ENCODE results near the gene WASF2.
"Not testable (repeated sequence)": the region's sequence is repeated elsewhere in the genome, so short reads cannot be mapped to it uniquely, and the experiment has no call there.

The WASF2 gene

DNA sequence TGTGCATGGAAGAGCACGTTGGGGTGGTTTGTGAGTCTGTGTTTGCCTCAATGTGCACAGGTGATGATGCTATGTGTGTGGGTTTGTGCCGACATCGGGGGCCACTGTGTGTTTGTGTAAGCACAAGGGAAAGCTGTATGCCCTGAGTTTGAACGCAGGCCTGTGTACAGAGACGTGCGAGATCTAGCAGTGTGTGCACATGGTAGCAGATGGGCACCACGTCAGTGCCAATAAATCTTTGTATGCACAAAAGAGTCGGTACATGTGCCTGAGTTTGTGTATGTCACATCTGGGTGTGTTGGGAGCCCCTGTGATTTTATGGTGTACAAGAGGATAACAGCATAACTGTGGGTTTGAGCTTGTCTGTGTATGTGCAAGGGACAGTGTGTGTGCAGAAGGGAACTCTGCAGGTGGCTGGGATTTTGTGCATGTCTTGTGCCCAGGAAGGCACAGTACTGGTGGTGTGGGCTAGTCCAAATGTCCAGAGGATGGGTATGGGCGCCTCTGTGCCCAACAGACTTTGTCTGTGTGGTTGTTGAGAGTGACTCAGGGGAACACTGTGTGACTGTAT lies 32.0 kb upstream of the WASF2 start:
- no peak for DNase-seq (ENCODE audit: low read depth in 2 of 2)

DNA sequence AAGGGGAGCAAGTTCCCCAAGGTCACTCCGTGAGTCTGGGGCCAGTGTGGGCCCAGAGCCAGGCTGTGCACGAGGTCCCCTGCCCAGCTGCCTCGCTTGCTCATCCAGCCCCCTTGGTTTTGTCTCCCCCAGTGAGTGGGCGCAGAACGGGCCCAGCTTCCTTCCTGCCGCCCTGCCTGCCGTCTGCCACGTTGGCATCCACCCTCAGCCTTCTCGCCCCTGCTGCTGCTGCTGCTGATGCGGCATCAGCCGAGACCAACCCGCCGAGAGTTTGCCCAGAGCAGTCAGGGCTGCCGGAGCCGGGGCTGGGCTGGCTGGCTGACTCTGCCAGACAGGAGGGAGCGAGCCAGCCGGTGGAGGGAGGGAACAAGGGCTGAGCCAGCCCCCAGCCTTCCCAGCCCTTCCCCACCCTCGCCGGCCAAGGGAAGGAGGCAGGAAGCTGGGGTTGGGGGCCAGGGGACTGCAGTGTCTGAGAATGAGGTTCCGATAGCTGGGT lies 31.4 kb upstream of the WASF2 start:
- peak; percentile 32 to 38 for DNase-seq (ENCODE audit: low read depth in 2 of 2)

DNA sequence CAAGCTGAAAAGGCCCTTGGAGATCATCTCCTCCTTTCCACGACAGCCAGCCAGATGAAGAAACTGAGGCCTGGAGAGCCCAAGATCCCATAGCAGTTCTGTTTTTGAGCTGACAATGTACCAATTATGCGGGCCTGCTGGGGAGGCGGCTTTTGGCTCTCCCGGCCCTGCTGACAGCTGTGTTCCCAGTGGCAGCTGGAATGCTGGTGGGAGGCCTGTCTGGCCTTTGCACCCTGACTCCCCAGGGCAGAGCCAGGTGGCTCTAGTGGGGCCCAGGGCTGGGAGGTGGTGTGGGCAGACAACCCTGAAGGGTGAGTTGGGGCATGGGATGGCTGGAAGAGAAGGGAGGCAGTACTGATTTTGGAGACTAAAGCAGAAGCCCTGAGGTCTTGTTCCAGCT lies 30.7 kb upstream of the WASF2 start:
- DNase-seq (ENCODE audit: low read depth in 2 of 2), result no peak

DNA sequence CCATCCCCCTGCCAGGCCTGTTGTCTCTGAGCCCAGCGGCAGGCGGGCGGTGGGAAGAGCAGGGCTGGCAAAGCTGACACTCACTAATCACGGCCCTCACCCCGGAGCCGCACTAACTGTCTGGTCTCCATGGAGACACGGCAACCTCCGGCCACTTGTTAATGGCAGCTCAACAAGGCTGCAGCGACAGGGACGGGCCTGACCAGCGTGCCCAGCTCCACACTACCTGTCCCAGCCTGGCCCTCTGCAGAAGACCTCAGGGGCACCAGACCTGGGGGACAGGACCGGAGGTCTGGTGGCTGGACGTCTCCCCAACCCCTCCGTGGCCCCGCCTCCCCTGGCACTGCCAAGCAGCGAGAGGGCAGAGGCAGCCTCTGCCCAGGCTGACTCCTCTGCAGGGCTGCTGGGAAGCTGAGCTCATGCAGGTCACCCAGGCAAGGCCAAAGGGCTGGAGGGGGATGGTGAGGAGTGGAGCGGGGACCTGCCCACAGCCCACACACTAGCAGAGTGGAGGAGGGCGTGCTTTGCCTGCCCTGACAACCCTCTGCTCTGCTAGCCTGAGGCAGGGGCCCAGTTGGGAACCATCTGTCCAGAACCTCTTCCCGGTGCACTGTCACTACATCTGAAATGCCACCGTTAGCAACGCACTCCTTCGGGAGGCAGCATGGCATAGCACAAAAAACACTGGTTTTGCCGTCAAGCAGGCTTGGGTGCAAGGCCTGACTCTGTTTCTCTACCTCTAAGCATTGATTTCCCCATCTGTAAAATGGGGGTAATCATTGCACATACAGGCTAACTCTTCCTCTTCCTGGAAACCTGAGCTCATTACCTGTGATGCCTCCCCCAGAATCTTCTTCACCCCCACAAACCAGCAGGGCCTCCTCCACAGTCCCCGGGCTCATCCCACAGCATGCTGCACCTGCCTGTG lies 29.6 kb upstream of the WASF2 start:
- DNase-seq (ENCODE audit: low read depth in 2 of 2), result no peak

DNA sequence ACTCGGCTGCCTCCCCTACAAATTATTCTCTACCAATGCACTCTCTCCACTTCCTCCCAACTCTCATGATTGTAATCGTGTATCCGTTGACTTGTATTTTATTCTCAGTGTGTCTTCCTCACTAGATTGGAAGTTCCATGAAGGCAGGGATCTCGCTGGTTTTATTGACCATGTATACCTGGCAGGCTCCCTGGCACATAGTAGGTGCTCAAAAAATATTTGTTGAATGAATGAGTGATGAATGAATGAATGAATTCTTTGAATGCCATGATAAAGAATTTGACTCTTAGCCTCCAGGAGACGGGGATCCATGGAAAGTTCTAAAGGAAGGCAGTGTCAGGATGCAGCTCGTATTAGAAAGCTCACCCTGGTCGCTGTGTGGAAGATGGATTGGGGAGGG lies 28.8 kb upstream of the WASF2 start:
- DNase-seq (ENCODE audit: low read depth in 2 of 2), result no peak

DNA sequence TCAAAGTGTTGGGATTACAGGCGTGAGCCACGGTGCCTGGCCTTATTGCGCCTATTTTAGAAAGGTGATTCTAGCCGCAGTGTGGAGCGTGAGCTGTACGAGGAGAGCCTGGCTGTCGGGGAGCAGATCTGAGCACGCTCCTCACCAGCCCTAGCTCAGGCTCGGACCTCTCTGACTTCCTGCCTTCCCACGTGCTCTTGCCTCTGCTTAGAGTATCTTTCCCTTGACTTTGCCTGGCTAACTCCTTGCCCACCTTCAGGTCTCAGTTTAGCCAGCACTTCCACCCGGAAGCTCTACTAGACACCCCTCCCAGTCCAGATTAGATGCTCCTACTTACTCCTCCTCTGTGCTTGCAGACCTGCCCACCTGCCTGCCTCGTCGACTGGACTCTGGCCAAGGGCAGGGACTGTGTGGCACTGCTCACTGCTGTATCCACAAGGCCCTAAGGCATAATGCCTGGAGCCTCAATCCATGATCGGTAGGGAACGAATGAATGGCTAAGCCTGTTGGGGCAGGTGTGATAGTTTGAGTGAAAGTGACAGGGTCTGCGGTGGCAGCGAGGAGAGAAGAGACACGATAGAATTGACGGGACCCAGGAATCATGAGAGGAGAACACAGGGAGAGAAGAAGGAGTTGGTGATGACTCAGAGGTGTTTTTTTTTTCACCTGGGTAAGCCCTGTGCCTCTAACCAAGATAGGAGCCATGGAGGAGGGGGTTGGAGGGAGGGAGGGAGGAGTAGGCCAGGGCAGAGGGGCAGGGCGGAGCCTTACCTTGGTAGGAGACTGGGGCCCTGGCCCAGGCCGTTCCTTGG lies 28.1 kb upstream of the WASF2 start:
- DNase-seq (ENCODE audit: low read depth in 2 of 2), result no peak

DNA sequence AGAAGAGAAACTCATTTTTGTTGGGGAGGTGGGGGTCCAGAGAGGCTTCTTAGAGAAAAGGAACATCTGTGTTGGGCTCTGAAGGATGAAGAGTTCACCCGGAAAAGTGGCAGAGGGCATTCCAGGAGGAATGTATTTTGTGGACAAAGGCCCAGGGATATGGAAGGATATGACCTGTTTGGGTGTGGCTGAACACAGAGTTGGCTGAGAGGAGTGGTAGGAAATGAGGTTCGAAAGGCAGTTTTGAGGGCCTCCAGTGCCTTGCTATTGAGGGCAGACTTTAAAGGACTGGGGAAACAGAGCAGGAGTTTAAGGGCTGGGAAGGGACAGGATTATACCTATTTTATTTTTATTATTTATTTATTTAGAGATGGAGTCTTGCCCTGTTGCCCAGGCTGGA lies 27.3 kb upstream of the WASF2 start:
- no peak for DNase-seq (ENCODE audit: low read depth in 2 of 2)

DNA sequence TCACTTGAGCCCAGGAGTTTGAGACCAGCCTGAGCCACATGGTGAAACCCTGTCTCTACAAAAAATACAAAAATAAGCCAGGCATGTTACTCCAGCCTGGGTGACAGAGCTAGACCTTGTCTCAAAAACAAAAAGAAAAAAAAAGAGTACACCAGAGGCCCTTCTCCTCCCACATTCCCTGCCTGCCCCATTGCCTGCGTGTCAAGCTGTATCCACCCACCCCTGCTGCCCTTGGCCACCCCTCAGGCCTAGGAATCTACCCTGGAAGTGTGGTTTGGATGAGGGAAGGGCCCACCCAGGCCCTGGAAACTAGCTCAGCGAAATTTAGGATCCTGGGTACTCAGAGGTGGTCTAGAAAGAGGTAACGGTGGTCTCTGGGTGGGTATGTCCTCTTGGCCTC lies 25.7 kb upstream of the WASF2 start:
- no peak for DNase-seq (ENCODE audit: low read depth in 2 of 2)

DNA sequence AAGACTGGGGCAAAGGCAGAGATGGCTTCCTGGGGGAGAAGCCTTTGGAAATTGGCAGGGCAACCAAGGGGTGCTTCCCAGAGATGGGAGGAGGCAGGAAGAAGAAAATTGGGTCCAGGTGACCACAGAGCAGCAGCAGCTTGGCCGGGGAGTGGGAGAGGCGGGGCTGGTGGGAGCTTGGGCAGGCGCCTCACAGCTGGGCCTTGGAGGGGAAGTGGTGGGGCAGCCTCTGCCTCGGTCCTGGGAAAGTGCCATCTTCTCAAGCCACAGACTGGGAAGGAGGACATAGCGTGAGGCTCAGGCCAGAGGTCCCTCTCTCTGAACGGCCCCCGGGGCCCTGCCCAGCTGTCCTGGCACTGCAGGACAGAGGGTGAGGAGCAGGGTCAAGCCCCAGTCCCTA lies 24.0 kb upstream of the WASF2 start:
- no peak for DNase-seq (ENCODE audit: low read depth in 2 of 2)

DNA sequence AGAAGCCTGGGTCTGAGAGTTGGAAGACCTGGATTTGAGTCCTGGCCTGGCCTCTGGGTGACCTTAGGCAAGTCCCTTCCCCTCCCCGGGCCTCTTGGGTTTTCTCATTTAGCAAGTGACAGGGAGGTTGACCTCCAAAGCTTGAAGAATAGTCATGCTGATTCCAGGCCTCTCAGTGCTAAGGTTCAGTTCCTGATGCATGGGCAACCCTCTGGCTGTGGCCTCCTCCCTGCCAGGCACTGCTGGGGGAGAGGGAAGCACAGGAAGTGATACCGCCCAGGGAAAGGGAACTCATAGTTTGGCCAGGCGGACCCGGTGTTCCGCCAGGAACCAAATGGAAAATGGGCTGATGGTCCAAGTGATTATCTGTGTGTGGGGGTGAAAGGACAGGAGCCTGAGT lies 23.6 kb upstream of the WASF2 start:
- no peak for DNase-seq (ENCODE audit: low read depth in 2 of 2)

DNA sequence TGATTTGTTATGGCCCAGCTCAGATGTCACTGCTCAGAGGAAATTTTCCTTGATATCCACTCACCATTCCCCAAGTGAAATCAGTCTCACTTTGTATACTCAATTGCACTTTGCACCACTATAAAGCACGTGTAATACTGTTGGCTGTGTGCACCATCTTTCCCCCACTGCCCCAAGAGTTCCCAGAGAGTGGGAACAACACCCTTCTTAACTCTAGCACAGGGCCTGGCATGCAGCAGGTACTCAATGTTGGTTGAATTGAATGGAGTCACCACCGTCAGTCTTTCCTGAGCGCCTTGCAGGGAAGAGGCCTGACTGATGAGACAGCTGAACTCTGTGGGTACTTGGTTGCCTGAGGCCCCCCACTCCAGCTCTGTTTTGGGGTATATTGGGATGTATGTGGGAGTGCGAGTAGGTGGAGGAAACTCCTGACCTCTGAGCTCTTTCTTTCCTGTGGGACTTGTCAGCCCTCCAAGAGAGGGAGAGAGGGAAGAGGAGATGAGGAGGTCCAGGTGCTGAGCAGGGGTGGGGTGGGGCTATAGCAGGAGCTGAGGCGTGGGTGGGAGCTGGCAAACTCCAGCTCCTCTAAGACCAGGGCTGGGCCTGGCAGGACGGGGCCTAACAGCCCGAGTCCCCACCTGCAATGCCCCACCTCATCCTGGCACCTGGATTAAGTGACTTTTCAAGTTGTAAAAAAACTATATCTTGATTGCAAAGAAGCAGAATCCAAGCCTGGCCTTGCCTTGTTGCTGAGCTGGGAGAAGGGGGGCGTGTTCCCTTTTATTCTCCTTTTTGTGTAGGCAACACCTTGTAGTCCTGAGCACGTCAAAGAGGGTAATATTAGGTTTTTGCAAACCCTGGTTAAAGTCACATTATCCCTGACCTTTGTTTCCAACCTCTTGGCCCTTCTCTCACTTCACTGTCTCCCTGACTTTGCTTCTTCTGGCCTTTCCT lies 19.4 kb upstream of the WASF2 start:
- no peak for DNase-seq (ENCODE audit: low read depth in 2 of 2)

DNA sequence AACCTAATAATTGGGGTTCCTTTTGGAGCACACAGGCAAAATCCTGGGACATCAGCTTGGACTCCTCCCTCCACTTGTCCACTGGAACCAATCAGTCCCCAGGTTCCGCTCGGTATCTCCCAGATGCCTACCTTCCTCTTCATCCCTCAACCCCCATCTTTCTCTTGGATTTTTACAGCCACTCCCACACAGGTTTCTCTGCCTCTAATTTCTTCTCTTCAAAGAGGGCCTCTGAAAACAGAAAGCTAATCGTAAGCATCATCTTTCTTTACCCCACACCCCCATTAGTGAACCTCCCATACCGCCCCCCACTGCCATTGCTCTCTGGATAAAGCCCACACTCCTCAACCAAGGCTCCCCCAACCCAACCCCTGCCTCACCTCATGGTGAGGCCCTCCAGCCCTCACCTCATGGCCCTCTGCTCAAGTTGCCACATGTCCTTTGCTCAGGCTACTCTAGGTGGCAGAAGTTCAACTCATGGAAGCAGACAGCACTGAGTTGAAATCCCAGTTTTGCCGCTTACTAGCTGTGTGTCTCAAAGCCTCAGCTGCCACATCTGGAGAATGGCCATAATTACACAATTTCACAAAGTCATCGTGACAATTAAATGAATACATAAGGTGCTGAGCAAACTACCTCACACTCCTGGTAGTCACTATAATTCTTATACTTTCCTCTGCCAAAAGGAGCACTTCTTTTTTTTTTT lies 18.1 kb upstream of the WASF2 start:
- DNase-seq (ENCODE audit: low read depth in 2 of 2), result no peak

DNA sequence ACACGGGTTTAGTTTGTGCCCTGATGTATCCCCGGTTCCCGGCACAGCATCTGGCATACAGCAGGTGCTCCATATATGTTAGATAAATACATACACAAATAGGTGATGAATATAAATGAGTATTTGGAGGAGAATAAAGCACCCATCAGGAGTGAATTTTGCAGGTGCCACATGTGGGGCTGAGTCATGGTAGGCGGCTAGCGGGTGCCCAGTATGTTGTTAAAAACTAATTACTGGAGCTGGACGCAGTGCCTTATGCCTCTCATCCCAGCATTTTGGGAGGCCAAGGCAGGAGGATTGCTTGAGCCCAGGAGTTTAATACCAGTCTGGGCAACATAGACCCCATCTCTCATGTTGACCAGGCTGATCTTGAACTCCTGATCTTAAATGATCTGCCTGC lies 16.7 kb upstream of the WASF2 start:
- no peak for DNase-seq (ENCODE audit: low read depth in 2 of 2)

DNA sequence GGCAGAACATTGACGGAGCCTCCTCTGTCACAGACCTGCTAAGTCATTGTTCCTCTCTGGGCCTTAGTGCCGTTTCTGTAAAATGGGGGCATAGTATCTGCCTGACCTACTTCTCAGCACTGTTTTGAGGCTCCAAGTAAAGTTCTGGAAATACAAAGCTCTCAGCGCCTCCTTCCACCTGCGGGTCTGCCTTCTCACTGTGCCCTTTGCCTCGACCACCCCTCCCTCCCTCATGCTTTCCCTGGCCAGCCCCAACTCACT lies 15.4 kb upstream of the WASF2 start:
- no peak for DNase-seq (ENCODE audit: low read depth in 2 of 2)

DNA sequence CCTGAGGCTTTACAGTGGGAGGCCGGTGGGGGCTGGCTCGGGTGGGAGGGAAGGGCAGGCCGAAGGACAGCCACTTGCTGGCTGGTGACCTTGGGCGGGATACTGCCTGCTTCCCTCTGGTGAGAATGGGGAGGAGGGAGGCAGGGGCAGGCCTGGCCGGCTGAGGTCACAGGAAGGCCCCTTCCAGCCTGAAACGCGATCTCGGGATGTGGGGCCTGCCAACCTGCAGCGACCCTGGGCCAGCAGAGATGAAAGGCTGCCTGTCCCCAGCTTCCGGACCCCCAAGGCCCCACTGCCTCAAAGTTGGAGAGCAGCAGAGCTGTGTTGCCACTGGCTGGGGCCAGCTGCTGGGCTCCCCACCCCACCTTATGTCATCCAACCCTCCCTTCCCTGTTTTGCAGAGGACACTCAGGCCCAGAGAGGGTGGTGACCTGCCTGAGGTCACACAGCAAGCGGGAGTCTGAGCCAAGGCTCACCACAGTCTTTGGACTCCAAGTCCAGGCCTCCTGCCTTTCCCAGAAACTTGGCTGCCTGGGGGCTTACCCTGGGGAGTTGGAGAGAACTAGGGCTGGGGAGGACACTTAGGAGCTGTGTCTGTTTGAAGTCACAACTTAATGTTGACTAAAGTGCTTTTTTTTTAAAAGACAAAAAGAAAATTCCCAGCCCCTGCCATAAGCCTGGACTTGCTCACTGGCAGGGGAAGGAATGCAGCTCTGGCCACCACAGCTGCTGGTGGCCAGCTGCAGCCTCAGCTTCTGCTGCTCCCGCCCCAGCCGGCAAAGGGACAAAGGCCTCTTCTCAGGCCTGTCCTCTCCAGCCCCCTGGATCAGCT lies 14.8 kb upstream of the WASF2 start:
- DNase-seq (ENCODE audit: low read depth in 2 of 2), result no peak

DNA sequence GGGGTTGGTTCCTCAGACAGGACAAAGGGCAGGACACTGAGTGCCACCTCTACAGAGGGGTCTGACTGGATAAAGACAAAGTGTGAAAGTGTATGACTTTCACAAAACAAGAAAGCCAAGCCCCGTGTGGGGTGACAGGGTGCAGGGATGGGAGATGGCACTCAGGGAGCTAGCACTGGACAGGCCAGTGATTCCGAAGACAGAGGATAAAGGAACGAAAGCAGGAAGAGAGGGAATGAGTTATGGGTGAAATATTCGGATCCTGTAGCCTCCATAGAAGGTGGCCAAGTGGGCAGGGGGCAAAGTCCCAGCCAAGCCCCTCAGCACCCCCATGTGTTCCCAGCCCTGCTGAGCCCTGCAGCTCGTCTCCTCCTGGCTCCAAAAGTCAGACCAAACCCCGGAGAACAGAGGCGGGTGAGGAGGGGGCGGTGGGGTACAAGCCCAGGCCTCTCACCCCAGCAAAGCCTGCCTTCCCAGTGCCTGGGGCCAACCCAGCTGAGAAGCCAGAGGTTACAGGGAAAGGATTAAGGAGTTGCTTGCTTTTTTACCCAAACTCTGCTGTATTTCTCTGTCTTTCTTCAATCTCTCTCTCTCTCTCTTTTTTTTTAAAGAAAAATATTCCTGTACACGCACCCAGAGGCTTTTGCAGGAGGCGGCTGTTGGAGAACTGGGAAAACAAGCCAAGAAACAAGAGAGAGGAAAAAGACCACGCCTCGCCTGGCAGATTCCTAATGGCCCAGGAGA lies 14.0 kb upstream of the WASF2 start:
- no peak for DNase-seq (ENCODE audit: low read depth in 2 of 2)

DNA sequence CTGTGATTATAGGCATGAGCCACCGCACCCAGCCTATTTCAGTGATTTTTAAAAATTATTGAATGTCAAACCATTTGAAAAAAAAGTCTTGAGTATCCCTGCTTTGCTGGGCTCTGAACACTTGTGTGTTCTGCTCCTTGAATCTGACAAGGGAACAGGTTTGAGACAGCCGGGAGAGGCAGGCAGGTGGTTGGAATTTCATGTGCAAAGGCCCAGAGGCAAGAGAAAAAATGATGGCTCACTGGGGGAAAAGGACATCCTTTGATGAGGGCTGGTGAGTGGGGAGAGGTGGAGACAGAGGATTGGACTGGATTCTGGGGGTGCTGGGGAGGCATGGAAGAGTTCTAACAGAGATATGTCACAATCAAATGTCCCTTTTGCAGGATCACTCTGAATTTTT lies 13.1 kb upstream of the WASF2 start:
- no peak for DNase-seq (ENCODE audit: low read depth in 2 of 2)

DNA sequence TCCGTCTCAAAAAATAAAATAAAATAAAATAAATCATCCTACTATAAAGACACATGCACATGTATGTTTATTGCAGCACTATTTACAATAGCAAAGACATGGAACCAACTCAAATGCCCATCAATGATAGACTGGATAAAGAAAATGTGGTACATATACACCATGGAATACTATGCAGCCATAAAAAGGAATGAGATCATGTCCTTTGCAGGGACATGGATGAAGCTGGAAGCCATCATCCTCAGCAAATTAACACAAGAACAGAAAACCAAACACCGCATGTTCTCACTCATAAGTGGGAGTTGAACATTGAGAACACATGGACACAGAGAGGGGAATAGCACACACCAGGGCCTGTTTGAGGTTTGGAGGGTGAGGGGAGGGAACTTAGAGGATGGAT lies 11.2 kb upstream of the WASF2 start:
- not testable (repeated sequence) for DNase-seq (ENCODE audit: low read depth in 2 of 2)

DNA sequence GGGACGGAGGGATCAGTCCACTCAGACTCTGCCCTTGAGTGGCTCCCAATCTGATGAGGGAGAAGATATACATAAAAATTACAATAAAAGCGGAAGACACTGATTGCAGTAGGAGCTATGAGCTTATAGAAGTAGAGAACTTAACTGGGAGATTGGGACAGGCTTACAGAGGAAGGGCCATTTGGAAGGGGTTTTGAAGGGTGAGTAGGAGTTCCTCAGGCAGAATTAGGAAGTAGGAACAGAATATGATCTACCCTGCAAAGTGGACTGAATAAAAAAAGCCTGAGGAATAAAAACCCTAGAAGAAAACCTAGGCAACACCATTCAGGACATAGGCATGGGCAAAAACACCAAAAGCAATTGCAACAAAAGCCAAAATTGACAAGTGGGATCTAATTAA lies 9.2 kb upstream of the WASF2 start:
- no peak for DNase-seq (ENCODE audit: low read depth in 2 of 2)
